GM21529 (cell line): Measurements from ENCODE around the gene OR52E8.
A peak's percentile ranks its signal among the peaks of the same experiment; 100 is the strongest.

Experiments
- ATAC-seq: cut with Tn5 transposase; IDR thresholded peaks from one replicate; pipeline ENCODE4 v1.9.1; 2021; ENCODE audit not compliant: unreplicated experiment

The OR52E8 gene

DNA sequence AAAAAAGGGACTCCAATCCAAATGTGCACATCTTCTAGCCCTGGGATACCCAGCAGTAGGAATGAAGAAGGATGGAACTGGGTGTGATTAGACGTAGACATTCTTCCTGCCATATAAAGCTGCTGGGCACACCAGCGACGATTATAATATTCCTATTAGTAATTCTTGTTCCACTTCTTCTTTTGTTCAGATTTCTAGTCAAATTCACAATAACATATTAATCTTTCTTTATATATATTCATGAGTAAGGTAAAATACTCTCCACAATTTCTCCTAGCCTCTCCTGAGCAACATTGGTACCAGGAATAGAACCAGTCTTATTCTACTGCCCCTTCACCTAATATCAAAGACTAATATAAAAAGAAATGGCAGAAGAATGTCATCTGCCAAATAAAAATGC, at the start of gene OR52E8:
Gene OR52E8, minus strand, starts transcription at position 101 of the 400 bp plus-strand sequence. Its CDS starts 0 bp downstream, at position 101.
- ATAC-seq: no peak

DNA sequence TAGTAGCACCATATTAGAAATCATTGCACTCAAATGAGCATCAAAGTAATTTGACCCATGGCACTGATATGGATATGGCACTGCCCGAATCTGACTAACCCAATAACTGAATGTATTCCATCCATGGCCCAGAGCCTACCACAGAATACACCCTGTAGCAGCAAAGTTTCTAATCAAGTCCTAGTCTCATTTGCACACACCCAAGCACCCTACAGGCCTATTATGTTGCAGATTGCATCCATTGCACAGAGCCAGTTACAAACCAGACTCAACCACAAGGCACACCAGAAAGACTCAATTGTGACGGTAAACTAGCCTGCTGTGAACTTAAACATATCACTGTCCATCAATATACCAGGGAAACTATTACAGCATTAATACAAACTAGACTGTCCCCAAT, 42.0 kb upstream of the OR52E8 start:
- no peak for ATAC-seq

DNA sequence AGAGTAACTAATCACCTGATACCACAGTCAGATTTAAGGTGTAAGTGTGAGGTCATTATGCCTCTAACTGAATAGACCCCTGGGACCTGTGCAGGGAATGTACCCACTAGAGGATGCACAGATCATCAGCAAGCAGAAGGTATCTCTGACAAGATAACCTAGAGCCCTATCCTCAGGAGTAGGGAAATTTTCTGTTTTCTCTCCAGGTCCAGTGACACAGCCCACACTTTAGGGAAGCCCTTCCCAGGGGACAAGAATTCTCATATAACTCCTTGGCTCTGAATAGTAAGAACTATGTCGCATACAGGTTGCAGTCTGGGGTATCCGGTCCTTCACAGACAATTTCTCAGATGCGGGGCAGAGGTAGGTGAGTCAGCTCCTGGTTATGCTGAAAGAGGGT, 35.4 kb upstream of the OR52E8 start, which contains the start of gene OR52E5:
Gene OR52E5, plus strand, starts transcription at position 301 of the 400 bp plus-strand sequence. CDS start 7,569 bp downstream, outside the sequence.
- no peak for ATAC-seq

DNA sequence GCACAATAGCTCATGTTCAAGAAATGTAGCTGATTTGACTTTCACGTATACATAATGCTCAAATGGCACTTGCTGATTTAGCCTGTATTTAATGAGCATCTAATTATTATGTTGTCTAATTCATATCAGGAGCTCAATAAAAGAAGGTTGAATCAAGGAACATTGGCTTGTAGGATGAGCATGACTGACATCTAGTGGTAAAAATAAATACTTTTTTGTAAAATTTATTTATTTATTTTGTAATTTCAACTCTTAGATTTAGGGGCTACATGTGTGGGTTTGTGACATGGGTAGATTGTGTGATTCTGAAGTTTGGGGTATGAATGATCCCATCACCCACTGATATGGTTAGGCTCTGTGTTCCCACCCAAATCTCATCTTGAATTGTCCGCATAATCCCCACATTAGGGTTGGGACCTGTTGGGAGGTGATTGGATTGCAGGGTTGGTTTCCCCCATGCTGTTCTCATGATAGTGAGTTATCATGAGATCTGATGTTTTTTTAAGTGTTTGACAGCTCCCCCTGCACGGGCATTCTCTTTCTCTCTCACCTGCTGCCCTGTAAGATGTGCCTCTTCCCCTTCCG, 33.8 kb upstream of the OR52E8 start:
- ATAC-seq: no peak

DNA sequence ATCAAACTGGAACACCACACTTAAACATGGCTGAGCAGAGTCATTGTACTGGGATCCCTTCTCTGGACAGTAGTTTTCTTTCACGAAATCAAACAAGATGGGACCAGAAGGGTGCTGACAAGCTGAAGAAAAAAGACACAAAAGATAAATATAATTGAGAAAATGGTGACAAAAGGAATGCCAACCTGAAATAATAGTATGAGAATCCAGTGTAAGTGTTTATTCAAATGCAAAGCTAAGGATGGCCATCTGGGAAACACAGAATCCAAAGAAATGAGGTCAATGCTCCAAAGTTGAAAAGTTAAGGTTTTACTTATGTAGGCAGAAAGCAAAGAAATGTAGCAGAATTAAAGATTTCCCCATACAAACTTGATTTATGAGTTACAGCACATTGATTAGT, 30.2 kb upstream of the OR52E8 start:
- ATAC-seq: no peak

DNA sequence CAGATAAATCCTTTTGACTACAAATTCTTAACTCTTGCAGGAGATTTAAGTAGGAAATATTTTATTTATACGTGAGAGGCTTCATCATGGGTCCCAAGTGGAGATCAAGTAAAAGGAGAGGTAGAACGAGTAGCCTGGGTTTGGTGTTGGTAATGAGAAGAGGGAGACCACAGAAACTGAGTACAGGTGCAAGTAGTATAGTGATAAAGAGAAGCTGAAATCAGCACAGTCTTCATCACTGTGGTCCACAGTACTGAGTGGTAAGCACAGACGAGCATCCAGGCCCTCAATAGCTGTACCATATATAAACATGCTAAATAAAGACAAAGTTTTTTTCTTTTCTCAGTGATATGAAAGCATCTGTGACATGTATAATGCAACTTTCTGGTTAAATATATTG, 29.7 kb upstream of the OR52E8 start:
- ATAC-seq: no peak

DNA sequence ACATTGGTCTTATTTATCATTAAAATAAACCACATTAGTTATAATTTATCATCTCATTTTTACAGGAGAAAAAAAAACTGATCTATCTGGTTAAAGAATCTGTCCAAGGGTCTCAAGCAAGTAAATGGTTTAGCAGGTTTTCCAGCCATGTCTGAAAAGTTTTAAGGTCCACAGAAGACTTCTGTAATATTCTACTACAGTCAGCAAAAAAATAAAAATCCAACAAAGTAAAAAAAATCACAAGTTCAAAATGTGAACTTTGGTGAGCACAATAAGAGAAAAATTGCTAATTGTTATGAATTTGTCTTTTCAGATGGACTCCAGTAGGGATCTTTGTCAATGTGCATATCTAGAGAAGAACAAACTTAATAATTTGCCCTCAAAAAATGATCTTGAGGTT, 24.3 kb upstream of the OR52E8 start:
- ATAC-seq: no peak

DNA sequence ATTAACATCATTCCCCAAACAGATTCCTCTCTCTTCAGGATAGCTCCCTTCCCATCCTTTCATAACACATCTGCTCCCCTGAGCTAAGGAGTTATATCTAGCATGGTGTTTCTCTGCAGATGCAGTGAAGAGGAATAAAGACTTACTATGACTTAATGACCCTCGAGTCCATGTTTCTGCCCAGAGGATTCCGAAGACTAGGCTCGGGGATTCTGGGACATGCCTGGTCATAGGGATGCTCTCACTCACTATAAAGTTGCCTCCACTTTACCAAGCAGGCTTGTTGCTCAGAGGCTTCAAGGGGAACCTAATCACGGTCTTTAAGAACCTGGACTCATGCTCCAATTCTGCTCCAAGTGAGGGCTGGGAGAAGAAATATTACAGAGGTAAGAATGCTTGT, 22.8 kb upstream of the OR52E8 start, which contains the start of gene OR52E4:
Gene OR52E4, plus strand, starts transcription at position 301 of the 400 bp plus-strand sequence. CDS start 3,664 bp downstream, outside the sequence.
- ATAC-seq: no peak

DNA sequence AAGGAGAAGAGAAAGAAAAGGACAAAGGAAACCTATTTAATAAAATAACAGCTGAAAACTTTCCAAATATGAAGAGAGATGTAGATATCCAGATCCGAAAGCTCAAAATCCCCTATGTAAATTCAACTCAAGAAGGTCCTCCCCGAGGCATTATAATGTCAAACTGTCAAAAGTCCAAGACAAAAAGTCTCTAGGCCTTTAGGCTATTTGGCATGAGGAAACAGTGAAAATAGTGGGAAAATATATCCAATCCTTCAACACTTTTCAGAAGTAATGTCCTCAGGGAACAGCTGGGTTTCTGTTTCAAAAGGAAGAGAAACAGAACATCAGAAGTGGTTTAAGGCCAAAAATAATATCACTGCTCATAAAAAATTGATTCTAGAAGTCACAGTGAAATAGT, 21.1 kb upstream of the OR52E8 start:
- no peak for ATAC-seq

DNA sequence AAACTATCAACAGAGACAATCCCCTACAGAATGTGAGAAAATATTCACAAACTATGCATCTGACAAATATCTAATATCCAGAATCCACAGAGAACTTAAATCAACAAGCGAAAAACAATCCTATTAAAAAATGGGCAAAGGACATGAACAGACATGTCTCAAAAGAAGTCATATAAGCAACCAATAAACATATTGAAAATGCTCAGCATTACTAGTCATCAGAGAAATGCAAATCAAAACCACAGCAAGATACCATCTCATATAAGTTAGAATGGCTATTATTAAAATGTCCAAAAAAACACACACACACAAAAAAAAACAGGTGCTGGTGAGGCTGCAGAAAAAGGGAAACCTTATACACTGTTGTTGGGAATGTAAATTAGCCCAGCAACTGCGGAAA, 8.3 kb upstream of the OR52E8 start:
- no peak for ATAC-seq

DNA sequence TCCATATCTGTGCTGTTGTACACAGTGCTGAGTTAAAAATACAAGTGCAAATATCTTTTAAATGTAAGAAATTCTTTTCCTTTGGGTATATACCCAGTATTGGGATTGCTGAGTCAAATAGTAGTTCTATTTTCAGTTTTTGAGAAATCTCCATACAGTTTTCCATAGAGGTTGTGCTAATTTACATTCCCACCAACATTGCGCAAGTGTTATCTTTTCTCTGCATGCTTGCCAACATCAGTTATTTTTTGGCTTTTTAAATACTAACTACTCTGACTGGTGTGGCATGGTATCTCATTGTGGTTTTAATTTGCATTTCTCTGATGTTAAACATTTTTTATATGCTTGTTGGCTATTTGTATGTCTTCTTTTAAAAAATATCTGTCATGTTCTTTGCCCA, 6.5 kb downstream of the OR52E8 start:
- ATAC-seq: no peak

DNA sequence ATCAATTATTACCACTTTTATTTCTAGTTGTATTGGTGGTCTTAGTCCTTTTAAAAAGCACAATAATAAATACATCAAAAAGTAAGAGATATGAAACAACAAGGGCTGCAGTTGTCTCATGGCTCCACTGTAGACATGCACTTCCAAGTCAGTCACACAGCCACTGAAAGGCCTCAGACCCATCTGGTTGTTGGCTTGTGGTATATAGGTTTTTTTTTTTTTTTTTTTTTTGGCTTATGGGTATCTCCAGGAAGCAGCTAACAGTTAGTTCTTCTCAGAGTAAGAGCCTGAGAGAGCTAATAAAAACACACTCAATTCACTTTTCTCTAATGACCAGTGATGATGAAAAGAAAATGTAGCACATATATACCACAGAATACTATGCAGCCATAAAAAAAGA, 9.8 kb downstream of the OR52E8 start:
- ATAC-seq: no peak

DNA sequence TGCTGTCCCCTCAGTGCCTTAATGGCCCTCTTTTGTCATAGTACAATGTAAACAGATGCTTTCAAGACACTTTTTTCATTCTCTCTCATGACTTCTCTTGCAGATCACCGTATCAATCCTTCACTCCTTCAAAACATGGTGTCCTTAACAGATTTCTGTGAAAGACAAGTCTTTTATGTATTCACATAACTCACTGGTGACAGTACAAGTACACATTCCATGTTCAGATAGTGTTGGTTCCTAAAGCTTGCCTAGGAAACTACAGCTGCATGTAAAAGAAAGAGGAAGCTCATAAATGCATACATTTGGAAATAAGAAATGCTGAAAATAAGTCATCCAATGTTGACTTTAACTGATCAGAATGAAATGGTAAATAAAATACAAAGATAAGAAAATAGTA, 10.8 kb downstream of the OR52E8 start:
- no peak for ATAC-seq

DNA sequence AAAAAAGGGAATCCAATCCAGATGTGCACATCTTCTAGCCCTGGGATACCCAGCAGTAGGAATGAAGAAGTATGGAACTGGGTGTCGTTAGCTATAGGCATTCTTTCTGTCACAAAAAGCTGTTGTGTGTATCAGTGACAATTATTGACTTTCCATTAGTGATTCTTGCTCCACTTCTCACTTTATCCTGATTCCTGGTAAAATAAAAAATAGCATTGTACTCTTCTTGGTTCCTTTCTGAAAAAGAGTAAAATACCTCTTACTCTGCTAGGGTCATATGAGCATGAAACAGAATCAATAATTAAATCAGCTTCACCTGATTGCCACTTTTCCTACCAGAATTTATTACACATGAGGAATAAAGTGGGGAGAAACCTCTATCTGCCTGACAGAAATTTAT, 15.7 kb downstream of the OR52E8 start, which contains the start of gene OR52E6:
Gene OR52E6, minus strand, starts transcription at position 101 of the 400 bp plus-strand sequence. Its CDS starts 0 bp downstream, at position 101.
- ATAC-seq: no peak

DNA sequence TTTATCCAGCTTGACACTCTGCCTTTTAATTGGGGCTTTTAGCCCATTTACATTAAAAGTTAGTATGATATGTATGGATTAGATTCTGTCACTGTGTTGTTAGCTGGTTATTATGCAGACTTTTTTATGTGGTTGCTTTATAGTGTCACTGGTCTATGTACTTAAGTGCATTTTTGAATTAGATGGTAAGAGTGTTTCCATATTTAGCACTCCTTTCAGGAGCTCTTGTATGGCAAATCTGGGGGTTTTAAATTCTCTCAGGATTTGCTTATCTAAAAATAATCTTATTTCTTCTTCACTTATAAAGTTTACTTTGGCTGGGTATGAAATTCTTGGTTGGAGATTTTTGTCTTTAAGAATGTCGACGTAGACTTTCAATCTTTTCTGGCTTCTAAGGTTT, 19.8 kb downstream of the OR52E8 start:
- ATAC-seq: no peak

DNA sequence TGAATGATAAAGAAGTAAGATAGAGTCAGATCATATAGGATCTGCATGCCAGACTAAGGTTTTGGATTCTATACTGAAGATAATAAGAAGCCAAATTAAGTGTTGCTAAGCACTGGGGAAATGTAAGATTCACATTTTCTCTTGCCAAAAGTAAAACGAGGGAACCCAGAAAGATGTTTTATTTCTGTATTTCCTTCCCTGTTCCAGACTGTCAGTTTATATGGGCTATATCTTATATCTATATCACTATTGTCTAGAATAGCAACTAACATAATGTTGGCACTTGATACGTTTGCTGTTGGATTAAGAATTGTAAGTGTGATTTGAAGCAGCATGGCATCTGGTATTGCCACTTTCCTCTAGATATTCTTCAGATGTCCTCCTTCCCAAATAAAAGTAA, 24.0 kb downstream of the OR52E8 start:
- ATAC-seq: no peak

DNA sequence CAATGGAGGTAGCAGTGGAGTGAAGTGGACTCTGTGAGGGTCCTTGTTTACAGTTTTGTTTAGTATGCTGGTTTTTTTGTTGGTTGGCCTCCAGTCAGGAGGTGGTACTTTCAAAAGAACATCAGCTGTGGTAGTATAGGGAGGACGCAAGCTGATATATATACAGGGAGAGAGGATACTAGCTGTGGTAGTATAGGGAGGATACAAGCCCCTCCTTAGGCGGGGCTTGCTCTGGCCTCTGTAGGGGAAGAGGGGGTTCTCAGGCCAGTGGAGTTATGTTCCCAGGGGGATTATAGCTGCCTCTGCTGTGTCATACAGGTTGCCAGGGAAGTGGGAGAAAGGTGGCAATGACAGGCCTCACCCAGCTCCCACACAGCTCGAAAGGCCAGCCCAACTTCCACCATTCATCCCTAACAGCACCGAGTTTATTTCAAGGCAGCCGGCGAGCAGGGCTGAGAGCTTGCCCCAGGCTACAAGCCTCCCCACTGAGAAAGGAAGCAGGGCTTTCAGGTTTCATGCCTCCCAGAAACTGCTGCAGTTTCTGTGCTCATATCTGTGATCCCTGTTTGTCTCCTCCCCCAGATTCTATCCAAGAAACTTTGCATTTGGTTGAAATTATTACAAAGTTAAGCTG, 26.2 kb downstream of the OR52E8 start:
- ATAC-seq: no peak

DNA sequence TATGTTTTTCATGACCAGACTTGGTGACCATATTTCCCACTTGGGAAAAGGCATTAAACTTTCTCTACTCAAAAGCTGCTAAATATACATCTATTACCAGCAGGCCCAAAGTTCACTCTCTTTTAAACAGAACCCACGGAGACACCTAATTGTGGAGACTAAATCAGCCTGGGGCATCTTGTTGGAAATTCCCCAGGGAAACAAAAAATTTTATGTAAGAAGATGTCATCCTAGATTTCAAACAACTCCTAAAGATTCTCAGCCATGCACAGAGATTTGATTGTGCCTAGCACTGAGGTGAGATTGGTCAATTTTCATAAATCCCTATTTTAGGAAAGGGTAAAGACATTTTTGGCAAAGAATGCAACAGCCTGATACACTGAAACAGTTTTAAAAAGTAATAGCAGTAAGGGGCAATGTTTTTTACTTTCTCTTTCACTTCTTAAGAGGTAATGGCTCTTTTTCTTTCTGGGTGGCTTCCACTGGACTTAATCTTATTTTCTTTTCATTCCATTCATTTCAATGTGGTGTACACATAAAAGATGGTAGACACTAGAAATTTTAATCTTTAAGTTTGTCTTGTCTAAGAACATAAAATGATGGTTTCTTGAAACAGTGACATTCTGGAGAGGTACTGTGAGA, 39.1 kb downstream of the OR52E8 start:
- ATAC-seq: peak; percentile 70

DNA sequence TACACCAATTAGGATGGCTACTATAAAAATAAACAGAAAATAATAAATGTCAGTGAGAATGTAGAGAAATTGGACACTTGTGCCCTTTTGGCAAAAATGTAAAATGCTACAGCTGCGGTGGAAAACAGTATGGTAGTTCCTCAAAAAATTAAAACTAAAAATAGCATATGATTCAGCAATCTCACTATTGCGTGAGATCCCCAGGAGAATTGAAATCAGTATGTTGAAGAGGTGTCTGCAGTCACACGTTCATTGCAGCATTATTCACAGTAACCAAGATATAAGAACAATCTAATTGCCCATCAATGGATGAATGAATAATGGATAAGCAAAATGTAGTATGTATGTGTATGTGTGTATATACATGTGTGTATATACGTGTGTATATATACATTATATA, 42.0 kb downstream of the OR52E8 start:
- peak; percentile 38 for ATAC-seq

DNA sequence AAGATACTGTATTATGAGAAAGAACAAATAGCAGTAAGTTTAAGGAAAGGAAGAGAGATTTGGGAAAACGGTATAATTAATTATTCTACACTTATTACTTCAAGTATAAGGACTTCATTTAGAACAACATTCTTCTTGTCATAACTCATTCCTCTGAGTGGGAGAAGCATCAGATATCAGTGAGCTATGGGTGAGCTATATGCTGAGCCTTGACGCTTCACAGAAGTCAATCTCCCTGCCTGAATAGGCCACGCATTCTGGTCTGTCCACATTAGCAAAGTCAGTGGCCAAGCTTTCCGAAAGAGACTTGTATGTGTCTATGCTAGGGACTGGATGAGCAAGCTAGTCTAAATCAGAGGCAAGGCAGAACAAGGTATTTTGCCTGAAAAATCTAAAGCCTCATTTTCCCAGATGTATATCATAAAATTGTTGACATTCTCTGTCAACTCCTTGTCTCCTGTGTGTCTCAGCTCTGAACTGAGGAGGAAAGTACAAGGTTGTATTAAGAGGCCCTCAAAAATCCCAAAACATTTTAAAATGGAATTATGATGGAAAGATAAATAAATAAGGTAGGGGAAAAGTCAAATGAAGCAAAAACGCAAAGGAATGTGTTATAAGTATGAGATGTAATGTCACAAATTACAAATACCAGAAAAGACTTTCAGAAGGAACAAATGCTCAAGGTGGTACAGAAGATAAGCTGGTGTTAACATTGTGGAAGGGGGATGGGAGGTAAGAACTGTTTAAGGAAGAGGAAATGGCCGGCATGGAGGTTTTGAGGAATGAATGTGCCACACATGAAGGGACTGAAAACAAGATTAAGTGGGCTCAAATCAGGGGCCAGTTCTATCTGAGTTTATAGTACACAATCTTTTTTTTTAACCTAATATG, 47.3 kb downstream of the OR52E8 start:
- no peak for ATAC-seq

DNA sequence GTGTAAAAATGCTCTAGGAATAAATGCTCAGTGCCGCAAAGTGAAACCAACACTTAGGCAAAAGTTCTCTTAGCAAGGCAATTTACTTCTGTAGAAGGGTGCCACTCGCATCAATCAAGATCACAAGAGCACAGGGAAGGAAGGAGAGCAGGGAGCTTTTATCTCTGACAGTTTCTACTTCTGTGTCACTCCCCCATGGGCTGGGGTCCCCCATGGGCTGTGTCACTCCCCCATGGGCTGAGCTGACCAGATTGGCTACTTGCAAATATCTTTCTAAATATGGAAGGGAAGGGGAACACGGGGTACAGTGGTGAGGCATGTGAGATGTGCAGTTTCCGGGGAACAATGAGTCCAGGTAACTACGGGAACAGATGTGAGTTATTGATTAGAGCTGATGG, 48.4 kb downstream of the OR52E8 start:
- ATAC-seq: peak; percentile 29
